HepG2 (cell line): ENCODE results near the gene UPB1. TPM values are rescaled to one million over a fixed set of nuclear protein-coding genes. Genes with fewer than 3 reads are reported as not detected.
A peak's percentile ranks its signal among the peaks of the same experiment; 100 is the strongest.

Experiments used
- AGO1 ChIP-seq: fragments of 200-400 bp; formaldehyde crosslinking; IDR thresholded peaks from 2 replicates; pipeline ENCODE4 v1.6.1; 2017; ENCODE audit warnings: mild to moderate bottlenecking, low read depth, low read length, moderate library complexity; ENCODE audit not compliant: poor library complexity, severe bottlenecking
- BCL3 ChIP-seq: sonication (generic); formaldehyde crosslinking; IDR thresholded peaks from 2 replicates; pipeline ENCODE4 v1.5.1; 2020; ENCODE audit warnings: mild to moderate bottlenecking, missing genetic modification reagents, moderate library complexity
- MED1 ChIP-seq: sonication (generic); formaldehyde crosslinking; IDR thresholded peaks from 2 replicates; pipeline ENCODE4 v1.4.0; 2020; ENCODE audit warnings: missing genetic modification reagents
- NFATC3 ChIP-seq: sonication (generic); formaldehyde crosslinking; IDR thresholded peaks from 2 replicates; pipeline ENCODE4 v1.5.1; 2020; ENCODE audit warnings: mild to moderate bottlenecking, missing genetic modification reagents
- PHF20 ChIP-seq: sonication (generic); formaldehyde crosslinking; IDR thresholded peaks from 2 replicates; pipeline ENCODE4 v1.5.0; 2020; ENCODE audit warnings: mild to moderate bottlenecking, missing genetic modification reagents
- POGZ ChIP-seq: sonication (generic); formaldehyde crosslinking; IDR thresholded peaks from 2 replicates; pipeline ENCODE4 v1.4.0; 2020; ENCODE audit warnings: mild to moderate bottlenecking, missing genetic modification reagents
- SKI ChIP-seq: fragments of 450-650 bp; IDR thresholded peaks from one replicate; pipeline ENCODE4 v1.6.1; 2018; ENCODE audit warnings: mild to moderate bottlenecking; ENCODE audit not compliant: partially characterized antibody
- TAF15 ChIP-seq: fragments of 200-400 bp; formaldehyde crosslinking; IDR thresholded peaks from one replicate; pipeline ENCODE4 v1.6.1; 2018; ENCODE audit warnings: mild to moderate bottlenecking, low read depth, low read length; ENCODE audit not compliant: poor library complexity, severe bottlenecking
- XBP1 ChIP-seq: sonication (generic); formaldehyde crosslinking; IDR thresholded peaks from 2 replicates; pipeline ENCODE4 v1.5.0; 2020; ENCODE audit warnings: missing genetic modification reagents
- YEATS4 ChIP-seq: sonication (generic); formaldehyde crosslinking; IDR thresholded peaks from 2 replicates; pipeline ENCODE4 v1.4.0; 2020; ENCODE audit warnings: missing genetic modification reagents, borderline replicate concordance
- ZBTB49 ChIP-seq: sonication (generic); formaldehyde crosslinking; IDR thresholded peaks from 2 replicates; pipeline ENCODE4 v1.4.0; 2020; ENCODE audit warnings: missing genetic modification reagents, borderline replicate concordance
- ZHX2 ChIP-seq, 2 experiments: sonication (generic) in 1 of 2; formaldehyde crosslinking in 1 of 2; IDR thresholded peaks; 2 replicates each; pipeline versions ENCODE4 v1.6.1 to v1.9.0; 2014 to 2022; ENCODE audit warnings: antibody characterized with exemption in 1 of 2, borderline replicate concordance in 1 of 2, inconsistent platforms in 1 of 2, low read depth in 1 of 2, missing genetic modification reagents in 1 of 2
- ZNF280B ChIP-seq: sonication (generic); formaldehyde crosslinking; IDR thresholded peaks from 2 replicates; pipeline ENCODE4 v1.5.0; 2020; ENCODE audit warnings: missing genetic modification reagents, mild to moderate bottlenecking, borderline replicate concordance
- ZNF331 ChIP-seq: sonication (generic); formaldehyde crosslinking; IDR thresholded peaks from 2 replicates; pipeline ENCODE4 v1.4.0; 2020; ENCODE audit warnings: missing genetic modification reagents
- ZNF572 ChIP-seq: sonication (generic); formaldehyde crosslinking; IDR thresholded peaks from 2 replicates; pipeline ENCODE4 v1.5.1; 2020; ENCODE audit warnings: mild to moderate bottlenecking, missing genetic modification reagents
- ZNF614 ChIP-seq: IDR thresholded peaks from 2 replicates; pipeline ENCODE4 v1.6.1; 2018; ENCODE audit warnings: missing biosample characterization, missing genetic modification reagents, inconsistent platforms, borderline replicate concordance
- ZNF629 ChIP-seq: sonication (generic); formaldehyde crosslinking; conservative IDR thresholded peaks from 2 replicates; pipeline ENCODE4 v1.5.0; 2020; ENCODE audit warnings: missing genetic modification reagents
- polyA plus RNA-seq, 8 experiments: library from polyadenylated mRNA; depleted of rRNA in 3 of 8; stranded (reverse) in 7 of 8; unstranded in 1 of 8; fragments of >200 nt; fragmentation: Illumina TruSeq in 4 of 8; extraction: Trizol in 4 of 8; gene quantifications; 2 replicates each; pipeline versions ENCODE4 v1.2.1 to v1.2.3, GENCODE V29; 2011 to 2016; ENCODE audit warnings: low read depth in 4 of 8, missing spikeins in 1 of 8, mixed read lengths in 1 of 8; ENCODE audit not compliant: insufficient read depth in 1 of 8
- total RNA-seq, 5 experiments: library from RNA; depleted of rRNA; stranded (reverse); fragments of >200 nt; fragmentation: Illumina TruSeq; extraction: Trizol; gene quantifications; 2 replicates each; pipeline ENCODE4 v1.2.3, GENCODE V29; 2016; ENCODE audit warnings: low read depth in 1 of 5

The UPB1 gene
- total and polyA plus RNA-seq, 2 of the 13 experiments (the other 11 are each of a cell fraction or from before 2014, with no cell fraction given): 0.38 to 1.2 TPM

- TF ChIP-seq BCL3 (peak; percentile 97), TAF15 (no peak), MED1 (CRISPR knock-in tag) (peak; percentile 99), ZNF572 (no peak; the same call in 1 of the 2 replicates), YEATS4 (CRISPR knock-in tag) (peak; percentile 71; the same call in 1 of the 2 replicates), ZBTB49 (peak; percentile 76; the same call in 1 of the 2 replicates), NFATC3 (CRISPR knock-in tag) (peak; percentile 82; the same call in 1 of the 2 replicates), AGO1 (no peak), XBP1 (CRISPR knock-in tag) (no peak), SKI (peak; percentile 11), ZNF280B (peak; percentile 98), ZNF629 (CRISPR knock-in tag) (peak; percentile 54; the same call in 1 of the 2 replicates), POGZ (CRISPR knock-in tag) (peak; percentile 82), PHF20 (CRISPR knock-in tag) (no peak; the same call in 1 of the 2 replicates), ZNF331 (CRISPR knock-in tag) (peak; percentile 98), ZNF614 (CRISPR knock-in tag) (peak; percentile 91; the same call in 1 of the 2 replicates), ZHX2 (IDR thresholded peaks at IDR 0.05; ENCODE audit: low read depth) (peak; percentile 71), ZHX2 (CRISPR knock-in tag; IDR thresholded peaks at IDR 0.05; ENCODE audit: borderline replicate concordance) (no peak)
Observed at GRCh38 chr22:24514241-24515026, 19.3 kb downstream of the UPB1 start (continued).
